PC-9 (cell line): ENCODE results near the gene RASGRF1.

Experiments used
- CTCF ChIP-seq: fragments of 200-600 bp; sonication (generic); conservative IDR thresholded peaks from 2 replicates; pipeline ENCODE4 v1.6.1; 2017; ENCODE audit warnings: mixed run types, antibody characterized with exemption, mild to moderate bottlenecking, moderate library complexity
- EZH2 ChIP-seq: fragments of 200-600 bp; sonication (generic); IDR thresholded peaks from 2 replicates; pipeline ENCODE4 v1.8.0; 2017; ENCODE audit warnings: antibody characterized with exemption, low read depth

- TF ChIP-seq CTCF: no peak
- TF ChIP-seq EZH2: no peak
Observed at GRCh38 chr15:79075256-79075655, 15.3 kb downstream of the RASGRF1 start.
